Neural cell (in vitro differentiated cells): ENCODE results near the gene WDR1. TPM values are rescaled to one million over a fixed set of nuclear protein-coding genes. Genes with fewer than 3 reads are reported as not detected.

Experiments
- H2AFZ ChIP-seq: fragments of 200-600, 300-800 bp; sonication (generic), shearing (Covaris generic); 2 replicates; pipeline ENCODE4 v1.6.0; 2014; ENCODE audit warnings: low read depth, mild to moderate bottlenecking, antibody characterized with exemption, low read length, moderate library complexity
- H3F3A ChIP-seq: fragments of 200-600 bp; shearing (Covaris generic); 2 replicates; pipeline ENCODE4 v1.6.1; 2016; ENCODE audit warnings: mild to moderate bottlenecking, moderate library complexity, mixed read lengths, antibody characterized with exemption, low read length; ENCODE audit not compliant: insufficient read depth, poor library complexity, severe bottlenecking
- H3K27ac ChIP-seq: fragments of 200-600, 300-800 bp; sonication (generic), shearing (Covaris generic); 2 replicates; pipeline ENCODE4 v1.5.1; 2014; ENCODE audit warnings: mild to moderate bottlenecking, low read length, moderate library complexity
- H3K27me3 ChIP-seq: fragments of 300-800, 200-600 bp; sonication (generic), shearing (Covaris generic); 2 replicates; pipeline ENCODE4 v1.6.0; 2014; ENCODE audit warnings: mild to moderate bottlenecking, low read depth, low read length, moderate library complexity; ENCODE audit not compliant: insufficient read depth
- H3K36me3 ChIP-seq: fragments of 300-800, 200-600 bp; sonication (generic), shearing (Covaris generic); 2 replicates; pipeline ENCODE4 v1.5.1; 2014; ENCODE audit warnings: mild to moderate bottlenecking, antibody characterized with exemption, low read length, moderate library complexity; ENCODE audit not compliant: insufficient read depth
- H3K4me2 ChIP-seq: fragments of 300-800, 200-600 bp; sonication (generic), shearing (Covaris generic); 2 replicates; pipeline ENCODE4 v1.6.0; 2014; ENCODE audit warnings: mild to moderate bottlenecking, low read length
- H3K4me3 ChIP-seq: fragments of 300-800, 200-600 bp; sonication (generic), shearing (Covaris generic); 2 replicates; pipeline ENCODE4 v1.5.1; 2014; ENCODE audit warnings: mild to moderate bottlenecking, low read length, moderate library complexity
- H3K79me2 ChIP-seq: fragments of 200-600 bp; shearing (Covaris generic); replicated peaks from 2 replicates; pipeline ENCODE4 v1.6.0; 2014; ENCODE audit warnings: mild to moderate bottlenecking, low read length, moderate library complexity; ENCODE audit not compliant: insufficient read depth
- H3K9ac ChIP-seq: fragments of 300-800, 200-600 bp; sonication (generic), shearing (Covaris generic); 2 replicates; pipeline ENCODE4 v1.6.1; 2016; ENCODE audit warnings: mild to moderate bottlenecking, low read length, mixed read lengths
- H3K9me2 ChIP-seq: fragments of 200-600 bp; shearing (Covaris generic); 2 replicates; pipeline ENCODE4 v1.6.1; 2016; ENCODE audit warnings: mild to moderate bottlenecking, low read length, mixed read lengths; ENCODE audit not compliant: insufficient read depth
- H3K9me3 ChIP-seq: fragments of 200-600, 300-800 bp; sonication (generic), shearing (Covaris generic); 2 replicates; pipeline ENCODE4 v1.6.1; 2016; ENCODE audit warnings: mild to moderate bottlenecking, mixed run types, low read length, moderate library complexity, mixed read lengths
- H4K20me1 ChIP-seq: fragments of 200-600 bp; shearing (Covaris generic); 2 replicates; pipeline ENCODE4 v1.6.1; 2016; ENCODE audit warnings: mild to moderate bottlenecking, mixed run types; ENCODE audit not compliant: insufficient read depth
- CTCF ChIP-seq: fragments of 450-650 bp; IDR thresholded peaks from 2 replicates; pipeline ENCODE4 v1.5.1; 2014; ENCODE audit warnings: antibody characterized with exemption, mild to moderate bottlenecking, moderate library complexity; ENCODE audit not compliant: poor library complexity, severe bottlenecking
- EP300 ChIP-seq: fragments of 450-650 bp; conservative IDR thresholded peaks from 2 replicates; pipeline ENCODE4 v1.6.1; 2014; ENCODE audit warnings: antibody characterized with exemption, mild to moderate bottlenecking, moderate library complexity; ENCODE audit not compliant: poor library complexity, severe bottlenecking
- EZH2 ChIP-seq: fragments of 200-600, 300-800 bp; shearing (Covaris generic), sonication (generic); IDR thresholded peaks from 2 replicates; pipeline ENCODE4 v1.6.1; 2014; ENCODE audit warnings: antibody characterized with exemption, low read length, borderline replicate concordance, mild to moderate bottlenecking; ENCODE audit not compliant: insufficient read depth, poor library complexity, severe bottlenecking
- MXI1 ChIP-seq: fragments of 450-650 bp; conservative IDR thresholded peaks from 2 replicates; pipeline ENCODE4 v1.6.1; 2014; ENCODE audit warnings: antibody characterized with exemption, mild to moderate bottlenecking; ENCODE audit not compliant: poor library complexity, severe bottlenecking
- POLR2AphosphoS5 ChIP-seq: IDR thresholded peaks from 2 replicates; pipeline ENCODE4 v1.6.1; 2012
- RAD21 ChIP-seq: fragments of 450-650 bp; conservative IDR thresholded peaks from 2 replicates; pipeline ENCODE4 v1.6.1; 2014; ENCODE audit warnings: antibody characterized with exemption, mild to moderate bottlenecking, moderate library complexity
- REST ChIP-seq: IDR thresholded peaks from 2 replicates; pipeline ENCODE4 v1.6.1; 2012; ENCODE audit warnings: borderline replicate concordance
- SMC3 ChIP-seq: fragments of 450-650 bp; conservative IDR thresholded peaks from 2 replicates; pipeline ENCODE4 v1.6.1; 2014; ENCODE audit warnings: antibody characterized with exemption, mild to moderate bottlenecking, moderate library complexity; ENCODE audit not compliant: poor library complexity
- TAF1 ChIP-seq: IDR thresholded peaks from 2 replicates; pipeline ENCODE4 v1.6.1; 2012; ENCODE audit warnings: low read depth
- polyA plus RNA-seq: library from polyadenylated mRNA; depleted of rRNA; stranded (reverse); fragments of >200 nt; gene quantifications from 2 replicates; pipeline ENCODE4 v1.2.3, GENCODE V29; 2014

WDR1 gene
- polyA plus RNA-seq, 1 donor from 2014 or later, result 106 TPM

- no peak overlapping the region for H3K4me2 ChIP-seq
- H3K79me2 ChIP-seq, result no peaks in the 10 kb centered on the region
- no peak overlapping the region for H2AFZ ChIP-seq
- H3K4me3 ChIP-seq, result no peak overlapping the region
- H3K9me3 ChIP-seq, result no peaks in the 10 kb centered on the region
- H3K27me3 ChIP-seq, result no peaks in the 10 kb centered on the region
- no peak overlapping the region for H3K27ac ChIP-seq
- no peak overlapping the region for H3K9ac ChIP-seq
- peaks cover 16% of the 10 kb centered on the region for H3K36me3 ChIP-seq
- H4K20me1 ChIP-seq, result no peaks in the 10 kb centered on the region
- H3F3A ChIP-seq, result no peaks in the 10 kb centered on the region
- TF ChIP-seq TAF1 (no peak), SMC3 (no peak), MXI1 (no peak), EZH2 (no peak), CTCF (no peak), RAD21 (no peak), REST (no peak), POLR2AphosphoS5 (no peak), EP300 (no peak)
- no peaks in the 10 kb centered on the region for H3K9me2 ChIP-seq
These were observed 38.9 kb downstream of the WDR1 start for GRCh38 chr4:10077483-10078335.

- H4K20me1 ChIP-seq, result no peaks in the 10 kb centered on the region
- H3F3A ChIP-seq, result no peaks in the 10 kb centered on the region
- no peaks in the 10 kb centered on the region for H3K9me2 ChIP-seq
- H3K27me3 ChIP-seq, result no peaks in the 10 kb centered on the region
- H3K9ac ChIP-seq, result no peak overlapping the region
- H3K9me3 ChIP-seq, result no peaks in the 10 kb centered on the region
- H3K4me3 ChIP-seq, result no peak overlapping the region
- H3K27ac ChIP-seq, result no peak overlapping the region
- no peaks in the 10 kb centered on the region for H3K79me2 ChIP-seq
- H3K36me3 ChIP-seq, result peaks cover 14% of the 10 kb centered on the region
- no peak overlapping the region for H3K4me2 ChIP-seq
- no peak overlapping the region for H2AFZ ChIP-seq
- TF ChIP-seq REST, result no peak
- no peak for TF ChIP-seq RAD21
- no peak for TF ChIP-seq TAF1
- TF ChIP-seq CTCF, result no peak
- no peak for TF ChIP-seq MXI1
These were observed 39.5 kb downstream of the WDR1 start for GRCh38 chr4:10077076-10077475.
